ENCODE measurements around the gene MYL6B.
"Not testable (repeated sequence)": the region's sequence is repeated elsewhere in the genome, so short reads cannot be mapped to it uniquely, and the experiment has no call there.

The MYL6B gene

DNA sequence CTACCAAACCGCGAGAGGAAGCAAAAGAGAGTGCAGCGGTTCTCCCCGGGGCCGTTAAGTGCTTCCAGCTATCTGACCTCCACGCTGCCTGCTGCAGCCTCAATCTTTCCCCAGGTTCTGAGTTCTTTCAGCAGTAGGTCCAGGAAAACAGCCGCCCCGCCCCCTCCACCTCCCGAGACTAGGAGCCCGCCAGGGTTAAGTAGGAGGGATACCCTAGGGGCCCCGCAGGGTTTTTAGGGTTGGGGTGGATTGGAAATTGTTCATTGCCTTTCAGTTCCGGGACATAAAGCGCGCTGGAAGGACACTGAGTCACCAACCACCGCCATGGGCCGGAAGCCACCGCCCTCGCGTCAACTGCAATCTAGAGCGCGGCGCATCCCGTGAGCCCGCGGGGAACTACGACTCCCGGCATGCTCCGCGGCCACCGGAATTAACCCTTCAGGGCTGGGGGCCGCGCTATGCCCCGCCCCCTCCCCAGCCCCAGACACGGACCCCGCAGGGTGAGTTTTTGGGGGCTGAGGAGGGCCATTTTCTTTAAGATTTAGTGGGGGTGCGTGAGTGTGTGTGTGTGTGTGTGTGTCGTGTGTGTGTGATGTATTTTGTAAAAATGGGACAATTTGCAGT is at the start of gene MYL6B:
Gene MYL6B, plus strand, starts transcription at position 456 of the 624 bp plus-strand sequence. CDS start 1,332 bp downstream, outside the sequence.
- DNase-seq, result peak; percentile 89

DNA sequence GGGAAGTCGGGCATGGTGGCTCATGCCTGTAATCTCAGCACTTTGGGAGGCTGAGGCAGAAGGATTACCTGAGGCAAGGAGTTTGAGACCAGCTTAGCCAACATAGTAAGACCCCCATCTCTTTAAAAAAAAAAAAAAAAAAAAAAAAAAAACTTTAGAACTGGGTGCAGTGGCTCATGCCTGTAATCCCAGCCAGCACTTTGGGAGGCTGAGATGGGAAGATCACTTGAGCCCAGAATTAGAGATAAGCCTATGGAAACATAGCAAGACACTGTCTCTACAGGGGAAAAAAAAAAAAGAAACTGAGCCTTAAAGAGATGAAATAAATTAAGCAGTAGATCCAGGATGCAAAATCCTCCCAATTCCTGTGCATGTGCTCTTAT is 49.7 kb upstream of the MYL6B start:
- DNase-seq, result no peak

GRCh38 chr12:56103066-56103711 is 49.2 kb upstream of the MYL6B start:
- DNase-seq, result no peak

DNA sequence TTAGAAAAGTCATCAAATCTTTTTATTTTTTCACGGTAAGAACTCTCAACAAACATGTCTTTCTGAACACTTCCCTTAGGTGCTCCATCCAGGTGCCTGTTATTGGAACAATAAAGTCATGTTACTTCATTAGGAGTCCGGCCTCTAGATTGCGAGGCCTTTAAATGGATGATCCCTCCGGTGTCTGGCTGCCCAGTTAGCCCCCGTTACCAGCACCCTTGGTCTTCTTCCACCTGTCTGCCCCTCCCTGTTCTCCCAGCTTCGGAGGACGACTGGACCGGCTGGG is 48.6 kb upstream of the MYL6B start:
- DNase-seq, result no peak

GRCh38 chr12:56104109-56104814 is 48.1 kb upstream of the MYL6B start, which contains the start of gene PA2G4:
PA2G4 (plus strand) TSS chr12:56104559; CDS start chr12:56104738, 179 bp downstream.
- DNase-seq, result peak; percentile 99

DNA sequence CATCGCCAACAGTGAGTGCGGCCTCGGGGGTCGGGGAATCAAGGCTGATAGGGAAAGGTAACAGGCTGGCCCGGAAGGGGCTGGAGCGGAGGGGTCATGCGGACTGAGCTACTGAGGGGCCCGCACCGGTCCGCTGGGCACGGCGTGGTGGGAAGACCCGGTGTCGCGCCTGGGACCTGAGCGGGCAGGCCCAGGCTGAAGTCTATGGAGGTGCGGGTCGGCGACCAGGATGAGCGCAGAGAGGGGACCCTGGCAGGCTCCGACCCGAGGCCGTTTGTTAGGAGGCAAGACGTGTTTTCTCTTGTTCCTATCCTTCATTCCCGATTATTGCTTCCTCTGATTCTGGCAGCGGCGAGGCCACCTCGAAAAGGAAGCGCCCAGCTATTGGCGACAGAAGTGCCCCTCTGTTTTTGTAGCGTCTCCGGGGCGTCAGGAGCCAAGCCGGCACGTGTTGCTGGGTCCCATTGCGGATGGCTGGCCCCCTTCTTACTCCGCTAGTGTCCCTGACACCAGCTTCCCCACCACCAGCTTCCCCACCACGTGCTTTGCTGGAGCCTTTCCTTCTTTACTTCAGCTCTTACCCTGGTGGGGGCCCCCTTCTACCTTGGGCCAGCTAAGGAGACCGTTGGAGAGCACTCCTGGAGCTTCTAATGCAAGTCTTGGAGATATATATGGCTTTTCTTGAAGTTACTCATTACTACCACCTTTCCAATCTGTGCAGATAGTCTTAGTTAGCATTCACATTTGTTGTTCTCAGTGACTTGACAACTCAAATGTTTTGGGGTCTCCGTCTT is 47.4 kb upstream of the MYL6B start:
- no peak for DNase-seq

DNA sequence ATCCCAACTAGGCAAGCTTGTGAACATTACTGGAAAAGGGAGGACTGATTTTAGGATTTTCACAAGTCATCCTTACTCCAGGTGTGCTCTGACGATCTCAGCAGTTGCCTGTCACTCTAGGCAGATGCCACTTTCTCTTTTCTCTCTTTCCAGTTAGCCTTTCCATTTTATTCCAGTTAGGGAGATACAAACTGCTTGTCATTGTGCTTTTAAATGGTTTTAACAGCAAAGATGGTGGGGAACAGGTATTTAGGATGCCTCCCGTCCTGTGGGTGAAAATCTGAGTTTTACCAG is 46.8 kb upstream of the MYL6B start:
- DNase-seq, result no peak

DNA sequence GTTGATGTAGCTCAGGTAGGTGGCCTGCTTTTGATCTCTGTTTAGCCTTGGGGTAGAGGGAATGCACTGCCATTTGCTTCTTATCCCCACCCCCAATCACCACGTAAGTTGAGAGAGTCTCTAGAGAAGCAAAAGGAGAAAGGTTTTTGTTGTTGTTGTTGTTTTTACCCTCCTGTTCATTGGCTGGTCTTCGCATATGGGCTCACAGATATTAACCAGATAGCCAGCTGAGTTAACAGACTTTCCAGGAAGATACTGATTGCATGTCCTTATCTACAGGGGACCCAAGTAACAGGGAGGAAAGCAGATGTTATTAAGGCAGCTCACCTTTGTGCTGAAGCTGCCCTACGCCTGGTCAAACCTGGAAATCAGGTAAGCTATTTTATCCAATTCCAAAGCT is 45.1 kb upstream of the MYL6B start:
- no peak for DNase-seq

- no peak for DNase-seq
These were observed 41.8 kb upstream of the MYL6B start for GRCh38 chr12:56110571-56110970.

DNA sequence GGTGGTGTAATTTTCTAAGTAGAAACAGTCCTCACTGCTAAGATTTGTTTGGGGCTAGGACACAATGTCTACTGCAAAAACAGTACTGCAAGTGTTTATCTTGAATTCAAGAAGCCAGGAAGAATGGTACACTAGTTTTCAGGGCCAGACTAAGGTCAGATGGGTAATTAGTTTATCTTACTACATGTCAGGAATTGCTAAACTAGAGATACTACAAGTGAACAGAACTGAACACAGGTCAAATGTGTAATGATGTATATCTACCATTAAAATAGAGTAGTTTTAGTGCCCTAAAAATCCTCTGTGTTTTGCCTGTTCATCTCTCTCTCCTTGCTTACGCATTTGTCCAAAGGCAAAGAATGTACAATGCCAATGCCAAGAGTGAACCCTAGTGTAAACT is 38.3 kb upstream of the MYL6B start:
- DNase-seq, result no peak

GRCh38 chr12:56115329-56115728 is 37.1 kb upstream of the MYL6B start:
- DNase-seq, result no peak

GRCh38 chr12:56116267-56117081 is 35.9 kb upstream of the MYL6B start, which contains the start of gene RPL41:
RPL41 (plus strand) TSS chr12:56116633.
- DNase-seq, result peak; percentile 84

DNA sequence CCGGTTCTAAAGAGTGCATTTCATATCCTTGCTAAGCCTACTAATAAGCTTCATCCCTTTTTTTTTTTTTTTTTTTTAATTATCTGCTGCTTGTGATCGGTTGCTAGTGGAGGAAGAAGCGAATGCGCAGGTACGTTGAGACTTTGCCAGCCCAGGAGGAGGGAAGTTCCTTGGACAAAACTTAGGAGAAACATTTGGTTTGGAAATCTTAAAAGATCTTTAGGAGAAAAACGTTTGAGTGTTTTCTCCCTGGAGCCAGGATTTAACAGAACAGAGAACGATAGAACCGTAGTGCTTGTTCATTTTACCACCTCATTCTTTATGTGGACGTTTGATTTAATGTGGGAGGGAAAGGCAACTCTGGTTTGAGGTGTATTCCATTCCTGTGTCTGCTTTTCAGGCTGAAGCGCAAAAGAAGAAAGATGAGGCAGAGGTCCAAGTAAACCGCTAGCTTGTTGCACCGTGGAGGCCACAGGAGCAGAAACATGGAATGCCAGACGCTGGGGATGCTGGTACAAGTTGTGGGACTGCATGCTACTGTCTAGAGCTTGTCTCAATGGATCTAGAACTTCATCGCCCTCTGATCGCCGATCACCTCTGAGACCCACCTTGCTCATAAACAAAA is 35.2 kb upstream of the MYL6B start:
- not testable (repeated sequence) for DNase-seq

- peak; percentile 99 for DNase-seq
These were observed 34.4 kb upstream of the MYL6B start, which contains the start of gene ZC3H10 for GRCh38 chr12:56117778-56118687. ZC3H10 (plus strand) TSS chr12:56118266; CDS start chr12:56120563, 2,297 bp downstream.

- DNase-seq, result no peak
These were observed 33.6 kb upstream of the MYL6B start for GRCh38 chr12:56118688-56119357.

GRCh38 chr12:56119361-56119796 is 33.0 kb upstream of the MYL6B start:
- DNase-seq, result peak; percentile 72

DNA sequence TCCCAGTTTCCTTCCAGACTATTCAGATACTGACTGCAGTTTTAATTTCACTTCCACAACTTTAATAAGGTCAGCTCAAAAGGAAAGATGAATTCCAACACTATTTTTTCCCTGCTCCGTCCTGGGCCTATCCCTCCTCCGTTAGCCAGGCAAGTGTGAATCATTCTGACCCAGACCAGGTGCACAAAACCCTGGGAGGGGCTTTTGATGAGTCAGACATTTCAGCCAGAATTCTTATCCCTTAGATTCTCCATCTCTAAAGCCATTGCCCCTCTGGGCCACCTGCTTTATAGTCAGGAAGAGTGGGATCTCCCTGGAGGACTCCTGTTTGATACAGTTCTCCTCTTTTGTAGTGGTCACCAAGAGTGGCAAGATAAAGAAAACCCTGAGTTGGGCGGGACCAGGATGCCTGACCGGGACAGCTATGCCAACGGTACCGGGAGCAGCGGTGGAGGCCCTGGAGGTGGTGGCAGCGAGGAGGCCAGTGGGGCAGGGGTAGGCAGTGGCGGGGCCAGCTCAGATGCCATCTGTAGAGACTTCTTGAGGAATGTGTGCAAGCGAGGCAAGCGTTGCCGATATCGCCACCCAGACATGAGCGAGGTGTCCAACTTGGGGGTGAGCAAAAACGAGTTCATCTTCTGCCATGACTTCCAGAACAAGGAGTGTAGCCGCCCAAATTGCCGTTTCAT is 32.1 kb upstream of the MYL6B start:
- no peak for DNase-seq

DNA sequence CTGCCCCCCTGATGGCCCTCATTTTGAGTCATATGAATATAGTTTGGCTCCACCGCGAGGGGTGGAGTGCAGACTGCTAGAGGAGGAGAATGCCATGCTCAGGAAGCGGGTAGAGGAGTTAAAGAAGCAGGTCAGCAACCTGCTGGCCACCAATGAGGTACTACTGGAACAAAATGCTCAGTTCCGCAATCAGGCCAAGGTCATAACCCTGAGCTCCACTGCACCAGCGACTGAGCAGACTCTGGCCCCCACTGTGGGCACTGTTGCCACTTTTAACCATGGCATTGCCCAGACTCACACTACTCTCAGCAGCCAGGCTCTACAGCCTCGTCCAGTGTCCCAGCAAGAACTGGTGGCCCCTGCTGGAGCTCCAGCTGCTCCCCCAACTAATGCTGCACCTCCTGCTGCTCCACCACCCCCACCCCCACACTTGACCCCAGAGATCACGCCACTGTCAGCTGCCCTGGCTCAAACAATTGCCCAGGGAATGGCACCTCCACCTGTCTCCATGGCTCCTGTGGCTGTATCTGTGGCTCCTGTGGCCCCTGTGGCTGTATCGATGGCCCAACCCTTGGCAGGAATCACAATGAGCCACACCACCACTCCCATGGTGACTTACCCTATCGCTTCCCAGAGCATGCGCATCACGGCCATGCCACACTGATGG is 31.1 kb upstream of the MYL6B start:
- no peak for DNase-seq

- DNase-seq, result no peak
These were observed 29.8 kb upstream of the MYL6B start for GRCh38 chr12:56122637-56123036.
